Measurements from ENCODE around the gene BUD31. TPM values are rescaled to one million over a fixed set of nuclear protein-coding genes. Genes with fewer than 3 reads are reported as not detected.

Gene BUD31
- total and polyA plus RNA-seq, 2 of the 13 experiments (the other 11 are each of a cell fraction or from before 2014, with no cell fraction given): 35.1 to 79.1 TPM

DNA sequence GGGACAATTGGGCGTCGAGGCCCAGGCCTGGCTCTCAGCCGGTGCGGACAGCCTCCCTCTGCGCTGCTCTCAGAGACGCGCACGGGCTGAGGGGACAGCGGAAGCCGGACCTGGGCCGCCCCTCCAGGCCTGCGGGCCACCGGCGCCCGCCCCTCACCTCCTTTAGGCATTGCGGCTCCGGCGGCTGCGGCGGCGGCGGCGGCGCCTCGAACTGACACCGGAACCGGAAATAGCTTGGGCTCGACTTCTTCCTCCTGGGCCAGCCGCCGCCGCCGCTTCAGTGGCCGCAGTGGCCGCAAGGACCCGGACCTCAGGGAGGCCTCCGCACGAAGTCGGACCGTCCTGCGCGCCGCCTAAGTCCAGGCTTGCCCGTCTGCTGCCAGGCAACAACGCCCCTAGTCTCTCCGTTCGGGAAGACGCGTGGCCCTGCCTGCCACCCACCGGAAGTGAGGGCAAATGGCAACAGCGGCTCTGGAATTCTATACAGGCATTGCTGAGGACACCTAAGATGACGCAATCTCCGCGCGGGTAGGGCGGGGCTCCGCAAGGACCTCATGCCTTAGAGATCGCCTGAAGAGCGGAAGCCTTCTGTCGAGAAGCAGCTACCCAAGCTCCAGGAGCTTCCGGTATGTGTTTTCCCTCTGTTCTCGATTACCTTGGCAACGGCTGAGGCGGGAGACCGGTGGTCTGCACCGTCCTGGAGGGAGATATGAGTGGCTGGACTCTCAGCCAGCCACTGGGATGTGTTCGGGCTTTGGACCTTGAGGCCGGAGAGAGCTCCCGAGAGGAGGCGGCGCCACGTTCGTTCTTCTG, at the start of gene BUD31, which contains the start of gene PDAP1 (continued):
- TF ChIP-seq JUN (CRISPR knock-in tag; IDR thresholded peaks at IDR 0.05) (peak; percentile 87; the same call in 1 of the 2 replicates), ZNF605 (CRISPR knock-in tag; IDR thresholded peaks at IDR 0.05) (peak; percentile 93), ARNT (IDR thresholded peaks at IDR 0.05) (no peak), SNAPC2 (CRISPR knock-in tag; IDR thresholded peaks at IDR 0.05) (0 out of 2 replicates have a peak, but pooled peaks have one; percentile 48), KLF15 (CRISPR knock-in tag; IDR thresholded peaks at IDR 0.05; ENCODE audit: borderline replicate concordance) (0 out of 2 replicates have a peak, but pooled peaks have one; percentile 31), TMF1 (CRISPR knock-in tag; IDR thresholded peaks at IDR 0.05; ENCODE audit: low read depth) (no peak), ZNF432 (CRISPR knock-in tag; IDR thresholded peaks at IDR 0.05; ENCODE audit: borderline replicate concordance) (no peak), NR2F2 (IDR thresholded peaks at IDR 0.05; ENCODE audit: borderline replicate concordance, low read depth) (no peak; the same call in 1 of the 2 replicates), FLYWCH1 (CRISPR knock-in tag; IDR thresholded peaks at IDR 0.05) (no peak), ATAD3A (CRISPR knock-in tag; IDR thresholded peaks at IDR 0.05) (no peak), HDAC6 (IDR thresholded peaks at IDR 0.05; ENCODE audit: low read depth, low read length) (no peak), TSC22D2 (CRISPR knock-in tag; IDR thresholded peaks at IDR 0.05; ENCODE audit: borderline replicate concordance) (peak; percentile 28; the same call in 1 of the 2 replicates)
- TF ChIP-seq, protein P1, sequence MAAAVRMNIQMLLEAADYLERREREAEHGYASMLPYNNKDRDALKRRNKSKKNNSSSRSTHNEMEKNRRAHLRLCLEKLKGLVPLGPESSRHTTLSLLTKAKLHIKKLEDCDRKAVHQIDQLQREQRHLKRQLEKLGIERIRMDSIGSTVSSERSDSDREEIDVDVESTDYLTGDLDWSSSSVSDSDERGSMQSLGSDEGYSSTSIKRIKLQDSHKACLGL (CRISPR knock-in tag; IDR thresholded peaks at IDR 0.05): no peak; the same call in 1 of the 2 replicates
- TF ChIP-seq, protein P2, sequence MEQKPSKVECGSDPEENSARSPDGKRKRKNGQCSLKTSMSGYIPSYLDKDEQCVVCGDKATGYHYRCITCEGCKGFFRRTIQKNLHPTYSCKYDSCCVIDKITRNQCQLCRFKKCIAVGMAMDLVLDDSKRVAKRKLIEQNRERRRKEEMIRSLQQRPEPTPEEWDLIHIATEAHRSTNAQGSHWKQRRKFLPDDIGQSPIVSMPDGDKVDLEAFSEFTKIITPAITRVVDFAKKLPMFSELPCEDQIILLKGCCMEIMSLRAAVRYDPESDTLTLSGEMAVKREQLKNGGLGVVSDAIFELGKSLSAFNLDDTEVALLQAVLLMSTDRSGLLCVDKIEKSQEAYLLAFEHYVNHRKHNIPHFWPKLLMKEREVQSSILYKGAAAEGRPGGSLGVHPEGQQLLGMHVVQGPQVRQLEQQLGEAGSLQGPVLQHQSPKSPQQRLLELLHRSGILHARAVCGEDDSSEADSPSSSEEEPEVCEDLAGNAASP (CRISPR knock-in tag; IDR thresholded peaks at IDR 0.05; ENCODE audit: borderline replicate concordance): peak; percentile 74
- TF ChIP-seq, protein P3, sequence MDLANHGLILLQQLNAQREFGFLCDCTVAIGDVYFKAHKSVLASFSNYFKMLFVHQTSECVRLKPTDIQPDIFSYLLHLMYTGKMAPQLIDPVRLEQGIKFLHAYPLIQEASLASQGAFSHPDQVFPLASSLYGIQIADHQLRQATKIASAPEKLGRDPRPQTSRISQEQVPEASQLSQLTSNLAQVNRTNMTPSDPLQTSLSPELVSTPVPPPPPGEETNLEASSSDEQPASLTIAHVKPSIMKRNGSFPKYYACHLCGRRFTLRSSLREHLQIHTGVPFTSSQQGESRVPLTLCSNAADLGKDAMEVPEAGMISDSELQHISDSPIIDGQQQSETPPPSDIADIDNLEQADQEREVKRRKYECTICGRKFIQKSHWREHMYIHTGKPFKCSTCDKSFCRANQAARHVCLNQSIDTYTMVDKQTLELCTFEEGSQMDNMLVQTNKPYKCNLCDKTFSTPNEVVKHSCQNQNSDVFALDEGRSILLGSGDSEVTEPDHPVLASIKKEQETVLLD (CRISPR knock-in tag; IDR thresholded peaks at IDR 0.05; ENCODE audit: low read depth): peak; percentile 89
- TF ChIP-seq, protein P4, sequence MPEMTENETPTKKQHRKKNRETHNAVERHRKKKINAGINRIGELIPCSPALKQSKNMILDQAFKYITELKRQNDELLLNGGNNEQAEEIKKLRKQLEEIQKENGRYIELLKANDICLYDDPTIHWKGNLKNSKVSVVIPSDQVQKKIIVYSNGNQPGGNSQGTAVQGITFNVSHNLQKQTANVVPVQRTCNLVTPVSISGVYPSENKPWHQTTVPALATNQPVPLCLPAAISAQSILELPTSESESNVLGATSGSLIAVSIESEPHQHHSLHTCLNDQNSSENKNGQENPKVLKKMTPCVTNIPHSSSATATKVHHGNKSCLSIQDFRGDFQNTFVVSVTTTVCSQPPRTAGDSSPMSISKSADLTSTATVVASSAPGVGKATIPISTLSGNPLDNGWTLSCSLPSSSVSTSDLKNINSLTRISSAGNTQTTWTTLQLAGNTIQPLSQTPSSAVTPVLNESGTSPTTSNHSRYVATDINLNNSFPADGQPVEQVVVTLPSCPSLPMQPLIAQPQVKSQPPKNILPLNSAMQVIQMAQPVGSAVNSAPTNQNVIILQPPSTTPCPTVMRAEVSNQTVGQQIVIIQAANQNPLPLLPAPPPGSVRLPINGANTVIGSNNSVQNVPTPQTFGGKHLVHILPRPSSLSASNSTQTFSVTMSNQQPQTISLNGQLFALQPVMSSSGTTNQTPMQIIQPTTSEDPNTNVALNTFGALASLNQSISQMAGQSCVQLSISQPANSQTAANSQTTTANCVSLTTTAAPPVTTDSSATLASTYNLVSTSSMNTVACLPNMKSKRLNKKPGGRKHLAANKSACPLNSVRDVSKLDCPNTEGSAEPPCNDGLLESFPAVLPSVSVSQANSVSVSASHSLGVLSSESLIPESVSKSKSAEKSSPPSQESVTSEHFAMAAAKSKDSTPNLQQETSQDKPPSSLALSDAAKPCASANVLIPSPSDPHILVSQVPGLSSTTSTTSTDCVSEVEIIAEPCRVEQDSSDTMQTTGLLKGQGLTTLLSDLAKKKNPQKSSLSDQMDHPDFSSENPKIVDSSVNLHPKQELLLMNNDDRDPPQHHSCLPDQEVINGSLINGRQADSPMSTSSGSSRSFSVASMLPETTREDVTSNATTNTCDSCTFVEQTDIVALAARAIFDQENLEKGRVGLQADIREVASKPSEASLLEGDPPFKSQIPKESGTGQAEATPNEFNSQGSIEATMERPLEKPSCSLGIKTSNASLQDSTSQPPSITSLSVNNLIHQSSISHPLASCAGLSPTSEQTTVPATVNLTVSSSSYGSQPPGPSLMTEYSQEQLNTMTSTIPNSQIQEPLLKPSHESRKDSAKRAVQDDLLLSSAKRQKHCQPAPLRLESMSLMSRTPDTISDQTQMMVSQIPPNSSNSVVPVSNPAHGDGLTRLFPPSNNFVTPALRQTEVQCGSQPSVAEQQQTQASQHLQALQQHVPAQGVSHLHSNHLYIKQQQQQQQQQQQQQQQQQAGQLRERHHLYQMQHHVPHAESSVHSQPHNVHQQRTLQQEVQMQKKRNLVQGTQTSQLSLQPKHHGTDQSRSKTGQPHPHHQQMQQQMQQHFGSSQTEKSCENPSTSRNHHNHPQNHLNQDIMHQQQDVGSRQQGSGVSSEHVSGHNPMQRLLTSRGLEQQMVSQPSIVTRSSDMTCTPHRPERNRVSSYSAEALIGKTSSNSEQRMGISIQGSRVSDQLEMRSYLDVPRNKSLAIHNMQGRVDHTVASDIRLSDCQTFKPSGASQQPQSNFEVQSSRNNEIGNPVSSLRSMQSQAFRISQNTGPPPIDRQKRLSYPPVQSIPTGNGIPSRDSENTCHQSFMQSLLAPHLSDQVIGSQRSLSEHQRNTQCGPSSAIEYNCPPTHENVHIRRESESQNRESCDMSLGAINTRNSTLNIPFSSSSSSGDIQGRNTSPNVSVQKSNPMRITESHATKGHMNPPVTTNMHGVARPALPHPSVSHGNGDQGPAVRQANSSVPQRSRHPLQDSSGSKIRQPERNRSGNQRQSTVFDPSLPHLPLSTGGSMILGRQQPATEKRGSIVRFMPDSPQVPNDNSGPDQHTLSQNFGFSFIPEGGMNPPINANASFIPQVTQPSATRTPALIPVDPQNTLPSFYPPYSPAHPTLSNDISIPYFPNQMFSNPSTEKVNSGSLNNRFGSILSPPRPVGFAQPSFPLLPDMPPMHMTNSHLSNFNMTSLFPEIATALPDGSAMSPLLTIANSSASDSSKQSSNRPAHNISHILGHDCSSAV (CRISPR knock-in tag; IDR thresholded peaks at IDR 0.05; ENCODE audit: borderline replicate concordance): no peak
- TF ChIP-seq, protein P5, sequence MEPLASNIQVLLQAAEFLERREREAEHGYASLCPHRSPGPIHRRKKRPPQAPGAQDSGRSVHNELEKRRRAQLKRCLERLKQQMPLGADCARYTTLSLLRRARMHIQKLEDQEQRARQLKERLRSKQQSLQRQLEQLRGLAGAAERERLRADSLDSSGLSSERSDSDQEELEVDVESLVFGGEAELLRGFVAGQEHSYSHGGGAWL (CRISPR knock-in tag; IDR thresholded peaks at IDR 0.05): peak; percentile 70; the same call in 1 of the 2 replicates

Measured in HepG2 (cell line).